Upper lobe of left lung (tissue), 4 donors: ENCODE measurements around the gene TNXB.

Source experiments
- EP300 ChIP-seq, 4 donors: sonication (generic); formaldehyde crosslinking; IDR thresholded peaks; one replicate each; pipeline ENCODE4 v1.5.1; 2017; ENCODE audit warnings: antibody characterized with exemption in 4 of 4, control low read depth in 2 of 4
- POLR2A ChIP-seq, 4 donors: fragments of 450-650 bp; IDR thresholded peaks; one replicate each; pipeline ENCODE4 v1.5.1; 2016 to 2017; ENCODE audit warnings: antibody characterized with exemption in 4 of 4, mild to moderate bottlenecking in 2 of 4
- TF ChIP-seq, protein P1 (sequence below), 6 experiments: fragments of 450-650 bp in 4 of 6; fragments of 200-600 bp in 2 of 6; sonication (generic) in 2 of 6; IDR thresholded peaks; one replicate each; pipeline ENCODE4 v1.5.1; 2016 to 2019; ENCODE audit warnings: antibody characterized with exemption in 6 of 6

DNA sequence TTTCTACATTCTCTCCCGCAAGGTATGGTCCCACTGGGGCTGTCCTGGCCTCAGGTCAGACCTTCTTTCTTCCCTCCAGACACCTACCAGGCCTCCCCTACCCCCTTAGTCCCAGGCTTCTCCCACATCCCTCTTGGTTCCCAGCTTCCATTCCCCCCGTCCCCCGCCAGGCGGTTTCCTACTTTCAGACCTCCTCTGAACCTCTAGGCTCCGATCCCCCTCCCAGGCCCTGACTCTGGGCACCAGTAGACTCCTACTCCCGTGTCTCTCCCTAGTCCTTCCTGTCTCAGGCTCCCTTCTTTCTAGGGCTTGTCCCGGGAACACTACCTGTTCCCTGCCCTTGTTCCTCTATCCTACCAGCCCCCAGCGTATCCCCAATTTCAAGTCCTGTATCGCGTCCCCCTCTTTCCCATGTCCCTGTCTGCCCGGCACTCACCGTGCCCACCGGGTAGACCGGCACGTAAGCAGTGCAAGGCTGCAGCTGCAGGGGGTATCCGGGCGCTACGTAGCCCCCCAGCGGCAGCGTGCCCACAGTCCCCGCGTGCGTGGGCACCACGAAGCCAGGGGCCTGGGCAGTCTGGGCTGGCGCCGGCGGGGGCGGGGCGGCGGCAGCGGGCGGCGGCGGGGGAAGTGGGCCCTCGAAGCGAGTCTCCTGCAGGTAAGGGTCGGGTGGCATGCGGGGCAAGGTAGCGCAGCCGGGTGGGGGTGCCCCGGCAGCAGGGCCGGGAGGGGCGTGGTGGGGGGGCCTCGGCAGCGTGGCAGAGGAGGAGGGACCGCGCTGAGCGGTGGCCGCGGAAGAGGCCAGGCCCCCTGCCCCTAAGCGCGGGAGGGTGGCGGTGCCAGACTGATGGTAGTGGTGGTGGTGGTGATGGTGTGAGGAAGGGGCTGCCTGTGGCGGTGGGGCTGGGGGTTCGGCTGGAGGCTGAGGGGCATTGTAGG lies 41.1 kb upstream of the TNXB start:
- no peak for TF ChIP-seq EP300 (IDR thresholded peaks at IDR 0.05)
- TF ChIP-seq POLR2A (IDR thresholded peaks at IDR 0.05) = no peak
- TF ChIP-seq, protein P1, sequence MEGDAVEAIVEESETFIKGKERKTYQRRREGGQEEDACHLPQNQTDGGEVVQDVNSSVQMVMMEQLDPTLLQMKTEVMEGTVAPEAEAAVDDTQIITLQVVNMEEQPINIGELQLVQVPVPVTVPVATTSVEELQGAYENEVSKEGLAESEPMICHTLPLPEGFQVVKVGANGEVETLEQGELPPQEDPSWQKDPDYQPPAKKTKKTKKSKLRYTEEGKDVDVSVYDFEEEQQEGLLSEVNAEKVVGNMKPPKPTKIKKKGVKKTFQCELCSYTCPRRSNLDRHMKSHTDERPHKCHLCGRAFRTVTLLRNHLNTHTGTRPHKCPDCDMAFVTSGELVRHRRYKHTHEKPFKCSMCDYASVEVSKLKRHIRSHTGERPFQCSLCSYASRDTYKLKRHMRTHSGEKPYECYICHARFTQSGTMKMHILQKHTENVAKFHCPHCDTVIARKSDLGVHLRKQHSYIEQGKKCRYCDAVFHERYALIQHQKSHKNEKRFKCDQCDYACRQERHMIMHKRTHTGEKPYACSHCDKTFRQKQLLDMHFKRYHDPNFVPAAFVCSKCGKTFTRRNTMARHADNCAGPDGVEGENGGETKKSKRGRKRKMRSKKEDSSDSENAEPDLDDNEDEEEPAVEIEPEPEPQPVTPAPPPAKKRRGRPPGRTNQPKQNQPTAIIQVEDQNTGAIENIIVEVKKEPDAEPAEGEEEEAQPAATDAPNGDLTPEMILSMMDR (IDR thresholded peaks at IDR 0.05) = no peak
